SW 1271 (cell line): ENCODE data around the gene TNFSF13B.
A peak's percentile ranks its signal among the peaks of the same experiment; 100 is the strongest.
"Not testable (repeated sequence)": the region's sequence is repeated elsewhere in the genome, so short reads cannot be mapped to it uniquely, and the experiment has no call there.

Experiments
- DNase-seq, 2 experiments: peaks; one replicate each; lab custom pipeline; 2025; lab: John Stamatoyannopoulos, UW

Gene TNFSF13B

DNA sequence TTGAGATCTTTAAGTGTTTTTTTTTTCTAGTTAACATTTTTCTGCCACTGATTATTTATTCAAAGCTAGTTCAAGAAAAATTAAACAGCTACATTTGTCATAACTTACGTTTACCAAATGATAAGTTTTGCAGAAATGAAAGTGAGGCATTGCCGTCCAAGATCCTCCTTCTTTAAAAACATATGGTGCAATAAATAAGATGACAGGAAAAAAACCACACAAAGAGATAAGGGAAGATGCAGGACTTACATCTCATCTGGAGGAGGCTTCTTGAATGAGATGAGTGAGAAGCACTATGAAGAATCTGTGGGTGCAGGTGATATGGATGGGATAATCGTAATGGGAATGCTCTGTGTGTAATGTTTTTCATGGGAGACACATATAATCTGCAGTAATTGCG lies 12.4 kb downstream of the TNFSF13B start:
- DNase-seq, result no peak

DNA sequence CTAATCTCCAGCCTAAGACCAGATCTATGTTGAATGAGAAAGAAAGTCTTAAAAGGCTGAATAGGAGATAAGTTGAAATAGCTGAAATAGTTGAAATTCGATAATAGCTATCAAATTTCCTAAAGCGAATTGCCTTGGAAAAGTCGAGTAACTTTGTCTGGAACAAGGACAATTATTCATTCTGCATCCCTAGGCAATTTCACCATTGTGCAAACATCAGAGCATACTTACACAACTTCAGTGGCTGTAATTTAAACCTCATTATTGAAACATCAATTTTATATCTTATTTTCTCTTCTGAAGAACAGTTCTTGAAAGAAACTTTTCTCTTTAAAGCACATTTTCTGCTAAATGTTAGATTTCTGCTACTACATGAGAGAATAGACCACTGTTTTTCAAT lies 13.6 kb downstream of the TNFSF13B start:
- no peak for DNase-seq

DNA sequence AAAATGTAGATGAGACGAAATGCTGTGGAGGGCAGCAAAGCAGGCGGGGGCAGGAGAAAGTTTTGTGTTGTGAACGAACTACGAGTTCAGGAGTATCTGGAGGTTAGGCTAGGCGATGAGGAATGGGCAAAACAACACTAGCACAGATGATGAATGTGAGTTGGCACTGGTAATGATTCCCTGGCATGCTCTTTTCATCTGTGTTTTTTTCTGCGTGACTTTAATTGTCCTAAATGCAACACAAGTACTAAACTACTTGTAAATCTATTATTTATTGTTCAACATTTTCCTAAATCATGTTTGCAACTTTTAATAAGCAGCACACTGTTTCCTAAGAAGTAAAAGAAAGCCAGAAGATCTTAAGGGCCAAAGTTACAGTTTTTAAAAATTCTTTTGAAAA lies 19.2 kb downstream of the TNFSF13B start:
- DNase-seq, result no peak

DNA sequence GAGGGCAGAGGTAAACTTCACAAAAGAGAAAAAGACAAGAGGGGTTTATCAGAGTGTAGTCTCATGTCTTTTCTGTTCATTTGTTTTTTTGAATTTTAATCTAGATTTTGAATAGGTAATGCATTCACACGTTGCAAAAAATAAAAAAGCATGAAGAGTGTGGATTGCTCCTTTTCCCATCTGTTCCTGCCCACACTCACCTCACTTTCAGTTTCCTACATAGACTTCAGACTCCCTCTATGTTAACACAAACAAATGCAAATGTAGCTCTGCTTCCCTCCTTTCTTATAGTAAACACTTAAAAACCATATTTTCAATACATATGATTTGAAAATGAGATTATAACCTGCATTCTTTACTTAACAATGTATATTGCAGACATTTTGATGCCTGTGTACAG lies 20.3 kb downstream of the TNFSF13B start:
- DNase-seq, result no peak

DNA sequence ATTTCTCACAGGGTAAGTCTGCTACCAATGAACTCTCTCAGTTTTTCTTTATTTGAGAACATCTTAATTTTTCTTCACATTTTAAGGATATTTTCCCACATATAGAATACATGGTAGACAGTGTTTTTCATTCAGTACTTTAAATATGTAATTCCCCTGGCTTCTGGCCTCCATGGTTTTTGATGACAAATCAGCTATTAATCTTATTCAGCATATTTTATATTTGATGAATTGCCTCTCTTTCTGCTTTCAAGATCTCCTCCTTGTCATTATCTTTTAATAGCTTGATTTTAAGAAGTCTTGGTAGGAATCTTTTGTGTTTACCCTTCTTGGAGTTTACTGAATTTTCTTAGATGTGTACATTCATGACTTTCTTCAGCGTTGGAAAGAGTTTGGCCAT lies 27.6 kb downstream of the TNFSF13B start:
- no peak for DNase-seq

DNA sequence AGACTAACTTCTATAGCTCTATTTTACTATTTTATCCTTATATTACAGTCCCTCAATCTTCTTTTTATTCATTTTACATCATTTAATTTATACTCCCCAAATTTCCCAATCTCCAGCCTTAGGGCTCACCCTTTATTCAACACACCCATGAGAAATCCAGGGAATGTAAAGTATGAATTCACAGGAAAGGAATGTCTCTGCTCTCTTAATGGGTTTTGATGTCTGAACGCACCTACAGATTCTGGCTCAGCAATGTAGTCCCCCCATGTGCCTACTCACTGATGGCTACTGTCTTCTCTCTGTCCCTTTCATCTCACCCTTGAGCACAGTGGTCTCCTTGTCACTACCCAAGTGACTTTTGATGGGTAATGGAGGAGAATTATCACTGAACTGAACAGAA lies 32.8 kb downstream of the TNFSF13B start:
- peak in 1 of 2 experiments; percentile 0 for DNase-seq

DNA sequence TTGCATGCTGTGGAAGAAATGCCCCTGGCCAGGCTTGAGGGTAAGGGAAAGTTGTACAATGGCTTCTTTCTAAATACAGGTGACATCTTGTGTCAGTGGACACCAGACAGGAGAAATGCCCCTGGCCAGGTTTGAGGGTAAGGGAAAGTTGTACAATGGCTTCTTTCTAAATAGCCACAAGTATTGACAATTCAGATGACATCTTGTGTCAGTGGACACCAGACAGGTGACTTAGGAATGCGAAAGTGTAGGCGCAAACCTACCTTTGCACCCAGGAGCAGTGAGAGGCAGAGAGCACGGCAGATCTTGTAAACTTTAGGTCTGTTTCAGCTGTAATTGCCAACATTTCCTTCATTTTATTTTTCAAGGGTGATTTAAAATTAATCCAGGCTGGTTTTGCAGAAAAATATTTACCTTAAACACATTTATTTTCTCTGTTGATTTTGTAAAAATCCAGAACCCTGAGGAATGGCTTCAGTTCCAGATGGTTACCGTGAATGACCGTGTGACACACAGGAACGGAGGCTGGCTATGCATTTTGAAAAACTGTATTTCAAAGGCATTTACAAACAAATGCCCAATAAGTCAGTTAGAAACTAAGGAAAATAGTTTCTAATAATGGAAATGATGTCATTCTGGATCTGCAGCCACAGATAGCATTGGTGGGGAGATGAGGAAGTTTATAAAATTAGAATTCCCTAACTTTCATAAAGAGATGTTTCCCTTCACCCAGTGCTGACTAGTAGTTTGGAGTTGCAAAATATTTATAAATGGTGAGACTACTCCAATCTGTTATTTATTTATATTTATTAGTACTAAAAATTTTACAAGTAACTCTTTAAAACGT lies 34.9 kb downstream of the TNFSF13B start:
- DNase-seq, result no peak

DNA sequence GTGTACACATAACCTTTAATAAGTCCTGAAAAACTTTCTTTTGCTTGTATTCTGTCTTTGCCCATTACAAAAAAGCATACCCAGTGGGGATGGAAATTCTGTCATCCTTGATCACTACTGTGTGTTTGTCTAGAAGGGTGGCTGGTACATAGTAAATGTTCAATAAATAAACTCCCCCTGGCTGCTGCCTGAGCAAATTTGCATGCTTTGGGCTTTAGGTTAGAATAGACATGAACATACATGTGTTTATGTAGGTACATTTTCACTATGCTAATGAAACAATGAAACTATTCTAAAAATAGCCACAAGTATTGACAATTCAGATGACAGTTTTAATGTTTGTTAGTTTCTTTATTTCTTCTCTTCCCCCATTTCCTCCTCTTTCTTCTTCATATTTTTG lies 36.1 kb downstream of the TNFSF13B start:
- DNase-seq, result no peak

DNA sequence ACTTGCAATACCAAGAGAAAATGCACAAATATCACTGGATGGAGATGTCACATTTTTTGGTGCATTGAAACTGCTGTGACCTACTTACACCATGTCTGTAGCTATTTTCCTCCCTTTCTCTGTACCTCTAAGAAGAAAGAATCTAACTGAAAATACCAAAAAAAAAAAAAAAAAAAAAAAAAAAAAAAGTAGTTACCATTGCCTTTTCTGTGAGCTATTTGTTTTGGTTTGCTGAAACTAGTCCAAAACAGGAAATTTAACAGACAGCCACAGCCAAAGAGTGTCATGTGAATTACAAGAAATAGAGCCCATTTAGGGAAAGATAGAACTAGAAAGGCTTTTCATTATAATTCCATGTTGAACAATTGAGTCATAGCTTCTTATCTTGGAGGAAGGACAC lies 37.3 kb downstream of the TNFSF13B start:
- DNase-seq, result no peak

DNA sequence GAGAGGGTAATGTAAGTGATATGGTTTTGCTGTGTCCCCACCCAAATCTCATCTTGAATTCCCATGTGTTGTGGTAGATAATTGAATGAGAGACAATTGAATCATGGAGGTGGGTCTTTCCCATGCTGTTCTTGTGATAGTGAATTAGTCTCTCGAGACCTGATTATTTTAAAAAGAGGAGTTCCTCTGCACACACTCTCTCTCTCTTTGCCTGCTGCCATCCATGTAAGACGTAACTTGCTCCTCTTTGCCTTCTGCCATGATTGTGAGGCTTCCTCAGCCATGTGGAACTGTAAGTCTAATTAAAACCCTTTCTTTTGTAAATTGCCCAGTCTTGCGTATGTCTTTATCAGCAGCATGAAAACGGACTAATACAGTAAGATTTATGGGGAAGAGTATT lies 42.1 kb downstream of the TNFSF13B start:
- not testable (repeated sequence) for DNase-seq

DNA sequence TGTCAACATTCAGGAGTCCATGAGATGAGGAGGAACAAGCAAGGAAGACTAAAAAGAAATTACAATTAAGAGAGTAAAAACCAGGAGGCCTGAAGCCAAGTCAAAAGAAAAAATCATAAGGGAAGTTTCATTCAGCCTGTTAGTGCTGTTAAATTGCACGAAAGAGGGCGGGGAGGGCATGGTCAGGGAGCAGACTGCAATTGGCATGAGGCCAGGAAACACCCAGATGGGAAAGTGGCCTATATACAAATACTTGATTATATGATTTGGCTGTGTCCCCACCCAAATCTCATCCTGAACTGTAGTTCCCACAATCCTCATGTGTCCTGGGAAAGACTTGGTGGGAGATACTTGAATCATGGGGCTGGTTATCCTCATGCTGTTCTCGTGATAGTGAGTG lies 43.9 kb downstream of the TNFSF13B start:
- DNase-seq, result no peak

DNA sequence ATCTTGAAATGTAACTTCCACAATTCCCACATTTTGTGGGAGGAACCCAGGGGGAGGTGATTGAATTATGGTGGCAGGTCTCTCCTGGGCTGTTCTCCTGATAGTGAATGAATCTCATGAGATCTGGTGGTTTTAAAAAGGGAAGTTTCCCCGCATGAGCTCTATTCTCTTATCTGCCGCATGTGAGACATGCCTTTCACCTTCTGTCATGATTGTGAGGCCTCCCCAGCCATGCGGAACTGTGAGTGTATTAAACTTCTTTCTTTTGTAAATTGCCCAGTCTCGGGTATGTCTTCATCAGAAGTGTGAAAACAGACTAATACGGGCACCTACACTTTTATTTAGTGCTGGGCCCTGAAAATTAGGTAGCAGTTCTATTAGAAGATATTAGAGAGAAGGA lies 45.8 kb downstream of the TNFSF13B start:
- no peak for DNase-seq

DNA sequence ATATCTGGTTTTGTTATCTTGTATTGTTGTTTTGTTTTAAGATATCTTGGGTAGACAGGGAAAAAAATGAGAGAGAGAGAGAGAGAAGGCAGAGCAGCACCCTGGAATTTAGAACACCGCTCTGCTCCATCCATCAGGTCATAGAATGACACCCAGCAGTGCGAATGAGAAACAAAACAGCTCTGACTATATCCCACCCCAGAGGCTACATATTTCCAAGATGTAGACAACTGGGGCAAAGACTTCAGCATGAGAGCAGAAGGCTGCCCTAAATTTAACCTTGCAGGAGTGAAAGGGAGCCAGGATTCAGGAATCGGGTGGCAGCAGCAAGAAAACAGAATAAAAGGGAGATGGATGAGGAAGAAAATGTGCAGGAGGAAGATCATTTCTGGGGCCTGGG lies 46.5 kb downstream of the TNFSF13B start:
- DNase-seq, result no peak

DNA sequence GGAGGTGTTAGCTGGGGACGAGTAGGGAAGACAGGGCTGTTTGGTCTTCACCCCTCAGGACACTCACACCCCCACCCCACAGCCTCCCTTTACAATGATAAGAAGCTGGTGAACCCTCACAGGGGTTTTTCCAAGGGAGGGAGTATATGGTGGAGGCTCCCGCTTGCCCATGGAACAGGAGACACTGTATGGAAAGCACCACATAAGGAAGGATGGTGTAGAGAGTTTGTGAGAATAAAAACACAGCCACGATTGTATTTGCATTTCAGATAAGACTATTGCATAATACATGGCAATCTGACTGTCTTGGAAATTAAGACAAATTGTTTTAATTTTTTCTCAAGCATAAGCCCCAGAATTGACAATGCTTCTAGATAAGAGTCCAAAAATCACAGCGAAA lies 46.9 kb downstream of the TNFSF13B start:
- no peak for DNase-seq

DNA sequence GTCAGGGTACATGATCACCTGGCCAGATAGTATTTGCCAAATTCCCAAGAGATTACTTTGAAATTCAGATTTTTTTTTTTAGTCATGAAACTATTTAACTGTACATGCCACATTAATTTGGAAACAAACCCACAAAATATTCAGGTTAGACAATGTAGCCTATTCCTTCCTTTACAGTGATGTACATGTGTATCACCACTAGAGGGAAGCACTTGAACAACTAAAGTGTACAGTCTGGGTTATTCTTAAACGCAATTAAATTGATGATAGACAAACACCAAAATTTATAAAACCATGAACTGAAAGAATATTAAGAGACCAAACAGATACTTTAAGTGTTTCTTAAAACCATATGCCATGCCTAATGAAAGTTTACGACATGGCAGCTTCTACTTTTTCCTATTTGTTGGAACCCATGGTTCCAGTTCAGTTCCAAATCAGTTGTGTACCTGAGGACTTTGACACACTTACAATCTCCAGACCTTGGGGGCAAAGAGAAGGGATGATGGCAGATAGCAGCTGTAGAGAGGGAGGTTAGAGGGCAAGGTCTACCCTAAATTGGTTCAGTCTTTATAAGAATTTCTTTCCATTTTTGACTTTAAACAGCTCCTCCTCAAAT lies 52.8 kb downstream of the TNFSF13B start:
- peak in 1 of 2 experiments; percentile 0 for DNase-seq

DNA sequence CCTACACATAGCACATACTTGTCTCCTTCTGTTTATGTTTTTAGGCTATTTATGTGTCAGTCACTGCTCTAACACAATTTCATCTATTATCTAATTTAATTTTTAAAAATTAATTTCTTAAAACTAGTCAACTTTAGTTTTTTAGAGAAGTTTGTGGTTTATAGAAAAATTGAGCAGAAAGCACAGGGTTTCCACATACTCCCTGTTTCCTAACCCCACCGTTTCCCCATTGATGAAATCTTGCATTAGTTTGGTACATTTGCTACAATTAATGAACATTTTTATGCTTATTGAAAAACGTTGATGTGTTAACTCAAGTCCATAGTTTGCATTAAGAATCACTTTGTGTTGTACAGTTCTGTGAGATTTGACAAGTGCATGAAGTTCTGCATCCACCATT lies 53.5 kb downstream of the TNFSF13B start:
- DNase-seq, result no peak

DNA sequence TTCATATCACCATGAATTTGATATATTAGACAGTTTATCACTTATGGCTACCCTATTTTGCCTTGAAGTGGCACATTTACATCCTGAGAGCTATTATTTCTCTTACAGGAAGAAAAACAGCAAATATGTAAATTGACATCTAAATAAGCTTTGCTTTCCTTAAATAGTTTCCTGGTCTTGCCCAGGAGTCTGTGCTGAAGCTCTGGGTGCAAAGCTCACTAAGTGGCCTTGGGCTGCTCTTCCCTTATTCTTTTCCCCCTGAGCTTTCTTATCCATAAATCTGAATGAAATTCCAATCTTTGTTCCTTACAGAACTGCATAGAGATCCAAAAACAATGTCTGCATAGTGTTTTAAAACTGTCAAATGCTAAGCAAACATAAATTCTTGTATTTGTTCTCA lies 56.3 kb downstream of the TNFSF13B start:
- DNase-seq, result no peak

DNA sequence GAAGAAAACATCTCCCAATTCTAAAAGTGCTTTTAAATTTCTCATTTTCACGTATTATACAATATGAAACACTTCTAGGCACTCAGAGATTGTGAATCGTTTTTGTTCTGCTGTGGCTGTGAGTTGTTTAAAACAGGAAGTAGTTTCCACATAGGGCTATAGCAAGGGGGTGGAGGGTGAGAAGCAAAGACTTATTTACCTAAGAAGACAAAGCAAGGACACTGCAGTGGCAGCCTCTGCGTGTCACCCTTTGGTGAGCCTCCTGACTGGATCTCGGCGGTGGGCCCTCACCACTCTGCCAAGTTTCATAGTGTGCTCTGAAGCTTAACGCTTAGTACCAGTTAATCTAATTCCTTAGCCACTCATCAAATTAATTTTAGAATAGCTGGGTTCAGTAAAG lies 56.8 kb downstream of the TNFSF13B start:
- DNase-seq, result no peak

DNA sequence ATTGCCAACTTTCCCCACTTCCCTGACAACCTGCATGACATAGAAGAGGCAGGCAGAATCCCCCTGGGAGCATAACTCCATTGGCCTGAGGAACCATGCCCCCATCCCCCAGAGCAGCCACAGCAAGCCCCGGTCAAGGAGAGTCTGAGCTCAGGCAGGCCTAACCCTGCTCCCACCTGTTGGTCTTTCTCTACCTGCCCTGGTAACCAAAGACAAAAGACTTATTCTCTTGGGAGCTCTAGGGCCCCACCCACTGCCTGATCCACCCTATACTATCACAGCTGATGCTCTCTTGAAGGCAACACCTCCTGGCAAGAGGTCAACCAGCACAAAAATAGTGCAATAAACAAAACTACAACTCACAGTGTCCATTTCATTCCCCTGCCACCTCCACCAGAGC lies 59.3 kb downstream of the TNFSF13B start:
- no peak for DNase-seq

DNA sequence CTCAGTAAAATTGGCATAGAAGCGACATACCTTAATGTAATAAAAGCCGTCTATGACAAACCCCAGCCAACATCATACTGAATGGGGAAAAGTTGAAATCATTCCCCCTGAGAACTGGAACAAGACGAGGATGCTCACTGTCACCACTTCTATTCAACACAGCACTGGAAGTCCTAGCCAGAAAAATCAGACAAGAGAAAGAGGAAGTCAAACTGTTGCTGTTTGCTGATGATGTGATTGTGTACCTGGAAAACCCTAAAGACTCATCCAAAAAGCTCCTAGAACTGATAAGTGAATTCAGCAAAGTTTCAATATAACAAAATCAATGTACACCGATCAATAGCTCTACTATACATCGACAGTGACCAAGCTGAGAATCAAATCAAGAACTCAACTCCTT lies 63.3 kb downstream of the TNFSF13B start:
- DNase-seq, result no peak

DNA sequence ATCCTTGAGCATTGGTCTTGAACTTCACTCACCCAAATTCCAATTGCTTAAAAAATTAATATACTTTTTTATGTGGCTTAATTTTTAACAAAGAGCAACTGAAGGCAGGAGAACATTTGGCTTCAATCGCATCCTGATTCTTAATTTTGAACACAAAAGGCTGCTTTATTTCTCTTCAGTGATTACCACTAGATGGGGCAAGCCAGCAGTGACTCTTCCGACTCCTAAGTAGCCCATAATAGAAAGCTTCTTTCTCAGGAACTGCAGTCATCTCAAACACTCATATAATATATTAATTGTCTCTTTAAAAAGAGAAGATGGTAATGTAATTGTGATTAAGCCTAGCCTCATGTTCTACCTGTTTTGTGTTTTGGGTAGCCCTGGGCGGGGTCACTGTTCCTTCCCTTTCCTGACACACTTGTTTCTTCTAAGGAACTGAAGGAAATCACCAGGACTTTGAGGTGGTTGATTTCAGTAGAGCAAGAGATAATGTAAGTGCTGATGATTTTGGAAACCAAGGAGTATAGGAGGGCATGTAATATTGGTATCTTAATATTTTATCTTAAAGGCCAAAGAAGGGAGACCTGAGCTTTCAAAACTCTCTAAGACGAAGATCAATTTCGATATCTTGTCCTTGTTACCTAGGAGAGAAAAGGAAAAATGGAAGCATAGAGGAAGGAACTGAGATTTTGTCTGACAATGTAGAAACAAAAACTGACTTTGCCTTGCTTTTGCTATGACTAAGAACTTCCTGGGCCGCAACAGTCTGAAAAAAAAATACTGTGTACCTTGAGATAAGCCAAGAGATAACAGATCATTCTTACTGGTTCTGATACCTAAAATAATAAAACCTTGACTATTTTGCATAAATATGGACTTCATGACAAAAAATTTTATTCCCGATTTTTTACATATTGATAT lies 73.1 kb downstream of the TNFSF13B start:
- no peak for DNase-seq

DNA sequence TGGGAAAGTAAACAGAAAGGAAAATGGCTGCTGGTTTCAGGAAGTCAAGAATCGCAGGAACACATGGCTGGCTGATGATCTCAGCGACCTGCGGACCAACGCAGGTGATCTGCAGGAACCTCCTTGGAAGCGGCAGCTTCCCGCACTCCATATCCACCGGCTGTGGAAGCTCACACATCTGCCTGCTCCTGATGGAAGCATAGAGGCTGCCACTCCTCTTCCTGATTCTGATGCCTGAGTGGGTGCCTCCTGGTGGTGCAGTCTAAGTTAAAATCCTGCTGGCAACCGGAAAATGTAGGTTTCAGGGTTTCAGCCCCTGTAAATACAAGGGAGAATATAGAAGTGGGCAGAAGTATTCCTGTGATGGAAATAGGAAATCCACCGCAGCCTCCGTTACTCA lies 75.5 kb downstream of the TNFSF13B start:
- no peak for DNase-seq

DNA sequence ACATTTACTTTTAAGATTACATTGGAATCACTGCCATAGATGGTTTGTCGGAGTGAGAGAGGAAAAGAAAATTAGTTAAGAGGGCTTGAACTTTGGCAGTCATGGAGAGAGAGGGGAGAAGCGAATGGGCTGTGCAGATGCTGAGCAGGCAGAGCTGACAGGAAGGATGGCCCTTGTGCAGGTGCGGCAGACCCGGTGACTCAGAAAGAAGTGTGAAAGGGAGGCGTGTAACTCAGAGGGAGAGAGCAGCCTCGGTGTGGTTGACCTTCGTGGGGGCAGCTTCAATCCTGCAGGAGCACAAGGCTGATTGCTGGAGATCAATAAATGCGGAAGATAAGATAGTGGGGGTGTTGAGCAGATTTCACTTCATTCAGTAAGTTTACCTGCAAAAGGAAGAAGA lies 76.9 kb downstream of the TNFSF13B start:
- no peak for DNase-seq
